ENCODE data around the gene OOEP. TPM values are rescaled to one million over a fixed set of nuclear protein-coding genes. Genes with fewer than 3 reads are reported as not detected.

Gene OOEP
- total RNA-seq, 1 donor from 2014 or later = not detected

DNA sequence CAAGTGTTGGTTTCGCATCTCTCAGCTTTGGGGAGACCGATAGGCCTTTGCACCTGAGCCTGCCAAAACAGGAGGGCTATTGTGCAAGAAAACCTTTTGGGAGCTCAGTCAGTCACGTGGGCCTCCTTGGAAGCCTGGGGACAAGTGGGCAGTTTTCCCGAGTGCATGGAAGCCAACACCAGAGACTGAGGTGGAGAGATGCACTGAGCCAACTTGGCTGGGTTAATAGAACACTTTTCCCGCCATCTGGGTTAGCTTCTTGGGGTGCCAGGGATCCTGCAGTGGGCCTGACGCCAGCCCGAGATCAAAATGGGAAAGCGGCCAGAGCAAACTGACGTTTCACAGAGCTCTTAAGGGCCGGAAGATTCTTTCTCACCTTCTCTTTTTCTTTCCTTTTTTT is 2.8 kb upstream of the OOEP start:
- Mint-ChIP-seq H3K4me3 (no peak overlapping the region), H3K27ac (no peak overlapping the region), H3K27me3 (ENCODE audit: low read depth) (no peaks in the 10 kb centered on the region), H3K36me3 (no peaks in the 10 kb centered on the region), H3K9me3 (peaks cover 3% of the 10 kb centered on the region), H3K4me1 (no peaks in the 10 kb centered on the region)
- TF ChIP-seq, protein P1, sequence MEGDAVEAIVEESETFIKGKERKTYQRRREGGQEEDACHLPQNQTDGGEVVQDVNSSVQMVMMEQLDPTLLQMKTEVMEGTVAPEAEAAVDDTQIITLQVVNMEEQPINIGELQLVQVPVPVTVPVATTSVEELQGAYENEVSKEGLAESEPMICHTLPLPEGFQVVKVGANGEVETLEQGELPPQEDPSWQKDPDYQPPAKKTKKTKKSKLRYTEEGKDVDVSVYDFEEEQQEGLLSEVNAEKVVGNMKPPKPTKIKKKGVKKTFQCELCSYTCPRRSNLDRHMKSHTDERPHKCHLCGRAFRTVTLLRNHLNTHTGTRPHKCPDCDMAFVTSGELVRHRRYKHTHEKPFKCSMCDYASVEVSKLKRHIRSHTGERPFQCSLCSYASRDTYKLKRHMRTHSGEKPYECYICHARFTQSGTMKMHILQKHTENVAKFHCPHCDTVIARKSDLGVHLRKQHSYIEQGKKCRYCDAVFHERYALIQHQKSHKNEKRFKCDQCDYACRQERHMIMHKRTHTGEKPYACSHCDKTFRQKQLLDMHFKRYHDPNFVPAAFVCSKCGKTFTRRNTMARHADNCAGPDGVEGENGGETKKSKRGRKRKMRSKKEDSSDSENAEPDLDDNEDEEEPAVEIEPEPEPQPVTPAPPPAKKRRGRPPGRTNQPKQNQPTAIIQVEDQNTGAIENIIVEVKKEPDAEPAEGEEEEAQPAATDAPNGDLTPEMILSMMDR (IDR thresholded peaks at IDR 0.05; ENCODE audit: unreplicated experiment) = no peak
- no peak for DNase-seq (ENCODE audit: low spot score in 2 of 2, unreplicated experiment in 2 of 2)

DNA sequence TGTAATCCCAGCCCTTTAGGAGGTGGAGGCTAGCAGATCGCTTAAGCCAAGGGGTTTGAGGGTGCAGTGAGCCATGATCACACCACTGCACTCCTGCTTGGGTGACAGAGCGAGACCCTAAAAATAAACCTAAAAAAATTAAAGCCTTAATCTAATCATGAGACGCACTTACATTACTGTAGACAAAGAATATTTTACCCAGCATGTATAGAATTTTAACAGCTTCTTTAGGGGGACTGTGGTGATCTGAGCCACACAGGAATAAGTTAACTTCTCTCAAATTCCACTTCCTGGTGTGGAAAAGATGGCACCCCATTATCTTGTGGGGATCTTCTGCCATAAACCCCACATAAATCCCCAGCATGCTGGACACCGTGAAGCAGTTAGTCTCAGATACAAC is 2.3 kb upstream of the OOEP start:
- TF ChIP-seq, protein P1 (IDR thresholded peaks at IDR 0.05; ENCODE audit: unreplicated experiment) = no peak

DNA sequence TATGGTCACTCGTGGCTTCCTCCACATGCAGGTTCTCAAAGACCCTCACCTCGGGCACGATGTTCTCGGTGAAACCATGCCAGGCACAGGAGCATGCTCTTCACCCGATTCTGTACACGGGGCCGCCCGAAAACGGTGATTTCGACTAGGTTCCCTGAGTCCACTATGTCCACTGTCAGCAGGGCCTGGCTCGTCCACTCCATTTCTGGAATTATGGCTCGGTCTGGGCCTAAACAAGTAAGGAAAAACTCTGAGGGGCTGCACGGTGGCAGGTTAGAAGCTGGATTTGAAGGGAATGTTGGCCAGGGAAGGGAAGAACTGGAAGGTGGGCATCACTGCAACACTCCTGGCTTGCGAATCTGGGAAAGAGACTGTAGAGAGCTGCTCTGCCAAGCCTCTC is 540 bp downstream of the OOEP start:
- Mint-ChIP-seq H3K4me3 (no peak overlapping the region), H3K4me1 (no peaks in the 10 kb centered on the region), H3K9me3 (peaks cover 3% of the 10 kb centered on the region), H3K27ac (no peak overlapping the region), H3K27me3 (ENCODE audit: low read depth) (no peaks in the 10 kb centered on the region), H3K36me3 (no peaks in the 10 kb centered on the region)
- no peak for DNase-seq (ENCODE audit: low spot score in 2 of 2, unreplicated experiment in 2 of 2)
- TF ChIP-seq, protein P1 (IDR thresholded peaks at IDR 0.05; ENCODE audit: unreplicated experiment) = no peak

More for the DNA sequence above, 2.3 kb upstream of the OOEP start:
- Mint-ChIP-seq H3K4me3 (no peak overlapping the region), H3K27me3 (ENCODE audit: low read depth) (no peaks in the 10 kb centered on the region), H3K27ac (no peak overlapping the region), H3K36me3 (no peaks in the 10 kb centered on the region), H3K9me3 (peaks cover 3% of the 10 kb centered on the region), H3K4me1 (no peaks in the 10 kb centered on the region)
- no peak for DNase-seq (ENCODE audit: low spot score in 2 of 2, unreplicated experiment in 2 of 2)

DNA sequence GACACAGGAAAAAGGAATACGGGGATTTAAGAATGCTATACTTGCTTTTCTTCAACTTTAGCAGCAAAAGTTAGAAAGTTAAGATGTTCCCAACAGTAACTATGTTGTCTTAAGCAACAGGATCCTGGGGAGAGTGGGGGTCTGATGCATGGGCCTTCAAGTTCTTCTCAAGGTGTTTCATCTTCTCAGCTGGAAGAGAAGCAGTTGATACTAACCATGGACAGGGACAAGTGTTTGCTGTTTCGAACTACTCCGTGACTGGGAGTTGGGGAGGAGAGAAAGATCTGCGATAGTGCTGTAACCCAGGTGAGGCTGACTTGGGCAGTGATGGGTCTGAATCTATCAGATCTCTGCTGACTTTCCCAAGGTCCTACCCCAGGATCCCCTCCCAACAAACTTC is 1.0 kb downstream of the OOEP start:
- H3K4me3 Mint-ChIP-seq = no peak overlapping the region
- H3K27ac Mint-ChIP-seq = no peak overlapping the region
- TF ChIP-seq, protein P1 (IDR thresholded peaks at IDR 0.05; ENCODE audit: unreplicated experiment) = no peak
- DNase-seq (ENCODE audit: low spot score in 2 of 2, unreplicated experiment in 2 of 2) = no peak
- no peaks in the 10 kb centered on the region for H3K4me1 Mint-ChIP-seq
- H3K27me3 Mint-ChIP-seq (ENCODE audit: low read depth) = no peaks in the 10 kb centered on the region
- peaks cover 3% of the 10 kb centered on the region for H3K9me3 Mint-ChIP-seq
- no peaks in the 10 kb centered on the region for H3K36me3 Mint-ChIP-seq

DNA sequence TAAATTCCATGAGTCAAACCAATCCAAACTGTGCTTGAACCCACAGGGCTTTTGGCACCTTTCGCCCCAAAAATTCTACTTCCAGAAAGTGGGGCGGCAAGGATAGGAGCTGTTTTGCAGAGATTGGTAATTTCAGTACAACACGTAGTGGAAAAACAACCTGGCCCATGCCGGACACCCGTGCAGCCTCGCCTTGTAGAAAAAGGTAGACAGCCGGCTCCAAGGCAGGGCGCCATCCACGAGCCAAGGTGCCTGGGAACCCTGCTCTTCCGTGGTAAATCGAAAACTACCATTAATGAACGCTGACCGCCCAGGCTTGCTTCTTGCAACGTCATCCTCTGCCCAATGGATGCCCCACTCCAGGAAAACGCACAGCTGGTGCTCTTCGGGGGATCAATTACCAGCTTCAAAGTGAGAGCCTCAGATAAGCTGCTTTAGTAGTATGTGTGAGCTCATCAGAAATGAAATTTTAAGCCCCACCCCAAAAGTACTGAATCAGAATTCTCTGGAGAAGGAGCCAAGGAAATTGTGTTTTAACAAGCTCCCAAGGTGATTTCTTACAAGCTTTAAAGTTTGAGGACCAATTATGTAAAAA is 1.8 kb downstream of the OOEP start:
- Mint-ChIP-seq H3K4me1 (no peaks in the 10 kb centered on the region), H3K27ac (no peak overlapping the region), H3K27me3 (ENCODE audit: low read depth) (no peaks in the 10 kb centered on the region), H3K36me3 (no peaks in the 10 kb centered on the region), H3K9me3 (peaks cover under 1% of the 10 kb centered on the region), H3K4me3 (no peak overlapping the region)
- TF ChIP-seq, protein P1 (IDR thresholded peaks at IDR 0.05; ENCODE audit: unreplicated experiment) = no peak
- DNase-seq (ENCODE audit: low spot score in 2 of 2, unreplicated experiment in 2 of 2) = no peak

DNA sequence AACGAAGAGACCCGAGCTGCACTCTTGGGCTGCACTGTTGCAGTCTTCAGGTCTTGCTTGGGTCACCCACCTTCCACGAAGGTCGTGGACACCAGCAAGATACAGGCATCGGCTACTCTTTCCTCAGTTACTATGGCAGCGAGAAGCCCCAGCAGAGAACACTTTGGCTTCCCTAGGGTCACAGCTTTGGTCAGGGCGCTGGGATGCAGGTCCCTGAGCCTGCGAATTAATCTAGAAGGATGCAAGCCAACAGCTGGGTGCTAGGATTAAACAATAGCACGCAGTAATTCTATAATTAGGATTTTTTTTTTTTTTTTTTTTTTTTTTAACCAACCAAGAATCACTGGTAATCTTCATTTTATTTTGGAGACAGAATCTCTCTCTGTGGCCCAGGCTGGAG is 5.1 kb downstream of the OOEP start:
- no peaks in the 10 kb centered on the region for H3K4me1 Mint-ChIP-seq
- H3K4me3 Mint-ChIP-seq = no peak overlapping the region
- TF ChIP-seq, protein P1 (IDR thresholded peaks at IDR 0.05; ENCODE audit: unreplicated experiment) = no peak
- H3K36me3 Mint-ChIP-seq = no peaks in the 10 kb centered on the region
- no peak overlapping the region for H3K27ac Mint-ChIP-seq
- no peaks in the 10 kb centered on the region for H3K27me3 Mint-ChIP-seq (ENCODE audit: low read depth)
- H3K9me3 Mint-ChIP-seq = no peaks in the 10 kb centered on the region
- DNase-seq (ENCODE audit: low spot score in 2 of 2, unreplicated experiment in 2 of 2) = no peak

Data from mesothelial cell of epicardium (in vitro differentiated cells).